GM04504 (cell line): ENCODE measurements around the gene CIBAR2.

ENCODE experiments used
- DNase-seq: peaks from one replicate; pipeline ENCODE4 v3.0.0-alpha.2; 2012; ENCODE audit warnings: low read depth

Gene CIBAR2

GRCh38 chr16:85144026-85144915 is 32.0 kb upstream of the CIBAR2 start:
- no peak for DNase-seq

GRCh38 chr16:85142771-85143211 is 30.5 kb upstream of the CIBAR2 start:
- no peak for DNase-seq

- DNase-seq = no peak
Observed at GRCh38 chr16:85142129-85142513, 29.8 kb upstream of the CIBAR2 start.

- no peak for DNase-seq
Observed at GRCh38 chr16:85141491-85142128, 29.3 kb upstream of the CIBAR2 start.

GRCh38 chr16:85140455-85141012 is 28.3 kb upstream of the CIBAR2 start:
- no peak for DNase-seq

GRCh38 chr16:85139881-85140339 is 27.6 kb upstream of the CIBAR2 start:
- no peak for DNase-seq

GRCh38 chr16:85138825-85139627 is 26.8 kb upstream of the CIBAR2 start:
- DNase-seq = no peak

GRCh38 chr16:85138073-85138824 is 26.0 kb upstream of the CIBAR2 start:
- no peak for DNase-seq

GRCh38 chr16:85137323-85138072 is 25.2 kb upstream of the CIBAR2 start:
- DNase-seq = peak; percentile 92

GRCh38 chr16:85136702-85137322 is 24.5 kb upstream of the CIBAR2 start:
- DNase-seq = no peak

GRCh38 chr16:85136213-85136701 is 24.0 kb upstream of the CIBAR2 start:
- no peak for DNase-seq

- no peak for DNase-seq
Observed at GRCh38 chr16:85134789-85135142, 22.5 kb upstream of the CIBAR2 start.

- no peak for DNase-seq
Observed at GRCh38 chr16:85134076-85134788, 22.0 kb upstream of the CIBAR2 start.

- DNase-seq = no peak
Observed at GRCh38 chr16:85133290-85133599, 21.0 kb upstream of the CIBAR2 start.

- no peak for DNase-seq
Observed at GRCh38 chr16:85132456-85133289, 20.4 kb upstream of the CIBAR2 start.

- no peak for DNase-seq
Observed at GRCh38 chr16:85130705-85131028, 18.4 kb upstream of the CIBAR2 start.

- no peak for DNase-seq
Observed at GRCh38 chr16:85129876-85130704, 17.8 kb upstream of the CIBAR2 start.
